GM21515 (cell line): ENCODE measurements around the gene SLC27A4.

ENCODE experiments used
- ATAC-seq: cut with Tn5 transposase; IDR thresholded peaks from one replicate; pipeline ENCODE4 v1.9.1; 2021; ENCODE audit not compliant: unreplicated experiment

SLC27A4 gene

DNA sequence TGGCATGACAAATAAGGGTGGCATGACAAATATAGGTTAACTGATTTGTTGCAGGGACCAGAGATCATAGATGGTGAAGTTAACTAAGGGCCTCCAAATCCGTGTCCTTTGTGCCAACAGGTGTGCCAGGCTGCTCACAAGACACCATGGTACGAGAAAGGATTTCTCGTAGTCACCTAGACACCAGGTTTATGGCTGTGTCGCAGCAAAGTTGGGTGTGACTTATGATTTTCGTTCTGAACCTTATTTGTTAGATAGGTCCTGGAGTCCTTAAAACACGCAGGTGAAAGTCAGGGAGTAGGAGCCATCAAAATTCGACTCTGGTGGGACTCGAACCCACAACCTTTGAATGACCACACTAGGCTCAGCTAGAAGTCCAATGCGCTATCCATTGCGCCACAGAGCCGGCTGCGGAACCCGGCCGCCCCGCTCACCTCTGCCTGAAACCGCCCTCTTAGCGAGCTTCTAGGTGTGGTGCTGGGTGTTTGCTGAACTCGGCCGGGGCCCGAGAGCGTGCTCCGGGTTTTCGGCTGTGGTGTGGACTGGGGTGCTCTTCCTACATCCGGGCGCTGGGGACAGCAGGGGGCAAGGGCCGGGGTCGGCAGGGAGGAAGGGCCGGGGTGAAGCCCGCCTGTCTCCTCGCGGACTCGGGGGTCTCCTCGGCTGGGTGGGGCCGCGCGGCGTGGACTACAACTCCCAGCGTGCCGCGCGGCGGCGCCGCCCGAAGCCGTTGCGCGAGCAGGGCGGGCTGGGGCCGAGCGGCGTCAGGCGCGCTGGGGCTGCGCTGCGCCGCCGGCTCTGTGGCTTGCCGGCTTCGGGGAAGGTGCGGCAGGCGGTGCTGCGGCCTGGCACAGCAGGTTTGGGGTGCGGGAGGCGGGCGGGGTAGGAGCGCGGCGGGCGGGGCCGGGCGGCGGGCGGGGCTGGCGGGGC lies at the start of gene SLC27A4:
Gene SLC27A4 (plus strand): TSS at position 767 of the 930 bp plus-strand sequence. CDS start 2,606 bp downstream, outside the sequence.
- ATAC-seq: peak; percentile 74

DNA sequence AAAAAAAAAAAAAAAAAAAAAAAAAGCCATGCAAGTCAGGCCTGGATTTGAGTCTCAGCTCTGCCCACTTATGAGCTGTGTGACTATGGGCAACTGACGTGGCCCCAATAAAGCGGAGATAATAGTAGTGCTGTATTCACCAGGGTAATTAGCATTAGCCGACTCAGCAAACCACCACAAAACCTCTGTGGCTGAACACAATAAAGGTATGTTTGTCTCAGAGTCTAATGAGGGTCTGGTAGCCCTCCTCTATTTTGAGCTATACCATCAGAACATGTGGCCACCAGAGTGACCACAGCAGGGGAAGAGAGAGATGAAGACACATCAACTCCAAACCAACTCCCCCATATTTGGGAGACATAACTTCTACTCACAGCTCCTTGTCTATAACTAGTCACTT lies 48.3 kb upstream of the SLC27A4 start:
- no peak for ATAC-seq

DNA sequence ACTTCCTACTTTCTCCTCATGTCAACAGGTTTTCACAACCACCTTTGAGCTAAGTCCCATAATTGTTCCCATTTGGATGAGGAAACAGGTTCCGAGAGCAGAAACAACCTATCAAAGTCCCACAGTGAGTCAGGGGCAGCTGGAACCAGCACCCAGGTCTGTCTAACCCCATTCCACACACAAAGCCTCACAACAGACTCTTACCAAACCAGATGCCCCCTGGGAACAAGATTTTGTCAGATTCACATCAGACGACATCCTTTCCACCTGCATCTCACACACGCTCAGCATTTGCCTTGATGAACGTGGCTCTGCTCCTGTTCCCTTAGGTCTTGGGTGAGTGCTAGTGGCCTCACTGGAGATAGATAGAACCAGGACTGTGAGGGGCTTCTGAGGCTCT lies 47.2 kb upstream of the SLC27A4 start:
- ATAC-seq: no peak

DNA sequence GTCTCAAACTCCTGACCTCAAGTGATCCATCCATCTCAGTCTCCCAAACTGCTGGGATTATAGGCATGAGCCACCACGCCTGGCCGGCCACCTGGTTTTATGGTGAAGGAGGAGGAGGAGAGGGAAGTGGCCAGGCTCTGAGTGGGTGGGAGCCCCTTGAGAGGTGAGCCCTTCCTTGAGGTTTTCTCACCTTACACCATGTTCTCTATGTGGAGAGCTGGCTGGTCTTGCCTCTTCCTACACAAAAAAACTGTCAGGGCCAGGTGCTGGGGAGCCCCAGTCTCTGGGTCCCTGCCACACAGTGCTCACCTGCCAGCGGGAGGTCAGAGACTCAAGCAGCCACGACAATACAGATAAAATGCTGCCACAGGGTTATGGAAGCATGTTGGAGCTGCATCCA lies 46.2 kb upstream of the SLC27A4 start:
- no peak for ATAC-seq

DNA sequence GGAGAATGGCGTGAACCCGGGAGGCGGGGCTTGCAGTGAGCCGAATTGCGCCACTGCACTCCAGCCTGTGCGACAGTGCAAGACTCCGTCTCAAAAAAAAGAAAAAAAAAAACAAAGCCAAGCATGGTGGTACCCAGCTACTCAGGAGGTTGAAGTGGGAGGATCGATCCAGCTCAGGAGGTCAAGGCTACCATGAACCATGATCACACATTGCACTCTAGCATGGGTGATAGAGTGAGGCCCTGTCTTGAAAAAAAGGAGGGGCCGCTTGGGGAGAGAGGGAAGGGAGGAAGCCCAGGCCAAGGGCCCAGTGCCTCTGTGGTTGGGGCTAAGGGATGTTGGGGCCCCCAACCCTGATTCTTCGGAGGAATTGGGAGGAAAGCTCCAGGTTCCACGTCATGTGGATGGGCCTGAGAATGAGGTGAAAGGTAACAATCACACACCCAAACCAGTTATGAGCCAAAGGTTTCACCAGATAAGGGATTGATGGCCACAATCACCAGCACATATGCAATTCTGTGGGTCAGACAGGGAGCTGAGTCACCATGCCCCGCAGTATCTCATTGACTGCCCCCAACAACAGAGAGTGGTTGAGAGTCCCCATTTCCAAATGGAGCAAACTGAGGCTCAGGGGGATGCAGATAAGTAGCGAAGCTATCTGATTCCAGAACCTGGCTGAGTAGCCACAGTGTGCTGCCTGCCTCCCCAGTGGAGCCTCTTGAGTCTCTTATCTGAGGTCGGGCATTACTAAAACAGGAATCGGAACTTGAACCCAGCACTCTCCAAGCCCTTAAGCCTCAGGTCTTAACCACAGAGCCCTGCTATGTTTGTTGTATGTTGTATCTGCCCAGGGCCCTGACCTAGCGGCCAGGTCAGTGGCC lies 43.7 kb upstream of the SLC27A4 start:
- ATAC-seq: no peak

DNA sequence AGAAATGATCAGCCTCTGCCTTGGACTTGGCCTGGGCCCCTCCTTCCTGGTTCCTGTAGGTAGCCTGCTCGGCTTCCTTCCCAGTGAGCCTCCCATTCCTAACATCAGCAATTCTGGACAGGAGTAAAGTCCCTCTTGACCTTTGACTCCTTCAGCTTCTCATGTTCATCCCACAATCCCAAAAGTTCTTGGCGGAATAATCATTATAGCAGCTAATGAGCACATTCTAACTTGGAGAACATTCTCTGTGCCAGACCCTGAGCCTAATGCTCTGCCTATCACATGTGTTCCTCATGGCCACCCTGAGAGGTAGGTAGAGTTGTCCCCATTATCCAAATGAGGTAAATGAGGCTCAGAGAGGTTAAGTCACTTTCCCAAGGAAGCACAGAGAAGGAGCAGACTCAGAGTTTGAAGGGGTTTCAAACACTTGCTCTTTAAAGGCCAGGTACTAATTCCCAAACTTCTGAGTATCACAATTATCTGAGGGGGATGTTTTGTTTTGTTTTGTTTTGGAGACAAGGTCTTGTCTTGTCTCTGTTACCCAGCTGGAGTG lies 43.0 kb upstream of the SLC27A4 start:
- no peak for ATAC-seq

DNA sequence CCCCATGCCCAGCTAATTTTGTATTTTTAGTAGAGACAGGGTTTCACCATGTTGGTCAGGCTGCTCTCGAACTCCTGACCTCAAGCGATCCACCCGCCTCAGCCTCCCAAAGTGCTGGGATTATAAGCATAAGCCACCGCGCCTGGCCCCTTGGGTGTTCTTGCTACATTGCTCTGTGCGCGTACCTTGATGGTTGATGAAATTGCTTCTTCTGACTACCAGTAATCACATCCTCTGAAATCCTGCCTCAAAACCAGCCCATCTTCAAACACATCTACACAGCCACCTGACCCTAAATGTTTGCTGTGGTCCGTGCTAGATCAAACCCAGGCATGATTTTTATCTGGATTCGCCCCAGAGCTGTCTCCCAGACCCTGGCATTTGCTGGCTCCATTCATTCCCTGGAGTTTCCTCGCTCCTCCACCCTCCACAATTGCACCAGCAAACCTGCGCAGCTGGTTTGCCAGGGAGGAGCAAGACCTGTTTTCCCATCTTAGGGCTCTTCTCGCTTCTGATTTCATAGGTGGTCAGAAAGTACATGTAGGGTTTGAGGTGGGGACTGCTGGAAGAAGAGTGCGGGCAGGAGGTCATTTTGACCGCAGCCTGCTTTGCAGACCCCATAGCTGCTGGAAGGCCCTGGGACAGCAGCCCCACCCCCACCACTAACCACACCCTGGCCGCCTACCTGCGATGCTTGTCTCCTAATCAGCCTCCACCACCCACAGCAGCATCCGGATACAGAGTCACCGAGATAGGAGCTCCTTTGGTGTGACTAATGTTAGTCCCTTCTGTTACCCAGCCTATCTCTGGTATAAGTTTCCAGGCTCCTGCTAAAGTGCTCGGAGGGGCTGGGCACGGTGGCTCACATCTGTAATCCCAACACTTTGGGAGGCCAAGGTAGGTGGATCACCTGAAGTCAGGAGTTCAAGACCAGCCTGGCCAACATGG lies 41.5 kb upstream of the SLC27A4 start:
- no peak for ATAC-seq

DNA sequence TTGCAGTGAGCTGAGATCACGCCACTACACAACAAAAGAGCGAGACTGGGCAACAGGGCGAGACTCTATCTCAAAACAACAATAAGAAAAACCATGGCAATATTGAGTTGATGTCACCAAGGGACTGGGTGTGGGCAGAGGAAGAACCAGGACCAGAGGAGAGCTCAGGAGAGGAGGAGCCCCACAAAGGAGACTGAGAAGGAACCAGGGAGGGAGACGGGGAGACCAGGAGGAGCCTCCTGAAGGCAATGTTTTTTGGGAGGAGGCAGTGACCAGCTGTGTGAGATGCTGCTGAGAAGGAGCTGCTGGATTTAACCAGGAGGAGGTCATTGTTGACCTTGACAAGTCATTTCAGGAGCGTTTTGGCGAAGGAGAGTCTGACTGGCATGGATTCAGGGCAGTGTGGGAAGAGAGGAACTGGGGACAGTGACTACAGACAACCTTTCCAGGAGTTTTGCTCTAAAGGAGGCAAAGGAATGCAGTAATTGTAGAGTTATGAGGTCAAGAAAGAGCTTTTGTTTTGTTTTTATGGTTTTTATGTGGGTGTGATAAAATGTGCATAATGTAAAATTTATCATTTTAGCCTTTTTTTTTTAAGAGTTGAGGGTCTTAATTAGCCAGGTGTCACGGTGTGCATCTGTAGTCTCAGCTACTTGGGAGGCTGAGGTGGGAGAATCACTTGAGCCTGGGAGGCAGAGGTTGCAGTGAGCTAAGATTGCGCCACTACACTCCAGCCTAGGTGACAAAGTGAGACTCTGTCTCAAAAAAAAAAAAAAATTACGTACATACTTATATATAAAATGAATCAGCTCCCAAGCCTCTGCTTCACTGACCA lies 36.0 kb upstream of the SLC27A4 start:
- ATAC-seq: no peak

DNA sequence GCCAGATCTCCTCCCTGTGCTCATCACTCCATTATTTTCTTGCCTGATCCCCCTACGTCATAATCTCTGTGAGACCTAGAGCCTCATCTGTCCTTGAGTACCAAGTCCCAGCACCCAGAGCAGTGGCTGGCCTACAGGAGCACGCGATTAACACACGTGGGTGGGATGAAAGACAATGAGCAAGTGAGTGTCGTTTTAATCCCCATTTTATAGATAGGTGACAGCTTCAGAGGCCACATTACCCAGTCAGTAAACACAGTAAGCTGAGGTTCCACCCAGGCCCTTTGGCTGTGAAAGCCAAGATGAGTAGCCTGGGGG lies 35.4 kb upstream of the SLC27A4 start:
- ATAC-seq: no peak

DNA sequence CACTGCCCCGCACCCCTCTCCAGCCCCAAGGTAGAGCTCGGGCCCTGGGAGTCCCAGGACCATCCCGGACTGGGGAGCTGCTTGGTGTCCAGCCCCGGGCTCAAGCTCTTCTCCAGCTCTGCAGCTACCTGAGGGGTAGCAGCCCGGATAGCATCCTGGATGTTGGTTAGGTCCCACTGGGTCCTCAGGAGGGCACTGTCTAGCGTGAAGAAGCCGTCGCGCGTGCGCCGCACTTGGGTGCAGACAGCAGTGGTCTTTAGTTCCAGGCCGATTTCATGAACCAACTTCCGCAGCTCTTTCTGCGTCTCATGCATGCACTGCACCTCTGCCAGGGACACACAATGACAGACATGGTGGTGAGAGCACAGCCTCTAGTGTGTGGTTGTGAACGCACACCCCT lies 30.8 kb upstream of the SLC27A4 start:
- no peak for ATAC-seq

DNA sequence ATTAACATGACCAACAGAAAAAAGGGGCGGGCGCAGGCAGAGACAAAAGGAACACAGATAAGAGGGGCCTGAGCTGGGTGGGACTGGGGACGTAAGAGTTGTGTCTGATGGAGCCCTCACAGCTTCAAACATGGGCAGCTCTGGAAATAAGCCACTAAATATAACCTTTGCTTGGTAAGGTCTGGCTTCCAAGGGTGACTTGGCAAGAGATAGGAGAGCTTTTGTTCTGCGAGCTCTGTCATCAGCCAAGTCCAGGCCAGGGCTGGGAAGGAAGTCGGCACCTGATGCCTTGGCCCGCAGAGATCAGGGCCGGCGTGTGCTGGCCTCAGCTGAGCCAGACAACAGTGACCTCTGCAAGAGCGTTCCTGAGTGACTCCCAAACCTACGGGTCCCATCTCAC lies 29.9 kb upstream of the SLC27A4 start:
- ATAC-seq: no peak

DNA sequence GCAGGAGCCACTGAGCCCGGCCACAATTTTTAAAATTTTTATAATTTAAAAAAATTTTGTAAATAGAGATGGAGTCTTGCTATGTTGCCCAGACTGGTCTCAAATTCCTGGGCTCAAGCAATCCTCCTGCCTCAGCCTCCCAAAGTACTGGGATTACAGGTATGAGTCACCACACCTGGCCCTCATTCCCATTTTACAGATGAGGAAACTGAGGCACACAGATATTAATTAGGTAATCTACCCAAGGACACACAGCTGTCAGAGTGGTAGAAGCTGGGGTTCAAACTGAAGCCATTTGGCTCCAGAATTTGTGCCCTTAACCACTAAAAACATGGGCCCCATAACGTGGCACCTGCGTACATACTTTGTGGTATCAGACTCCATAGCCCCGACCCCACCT lies 25.6 kb upstream of the SLC27A4 start:
- ATAC-seq: no peak

DNA sequence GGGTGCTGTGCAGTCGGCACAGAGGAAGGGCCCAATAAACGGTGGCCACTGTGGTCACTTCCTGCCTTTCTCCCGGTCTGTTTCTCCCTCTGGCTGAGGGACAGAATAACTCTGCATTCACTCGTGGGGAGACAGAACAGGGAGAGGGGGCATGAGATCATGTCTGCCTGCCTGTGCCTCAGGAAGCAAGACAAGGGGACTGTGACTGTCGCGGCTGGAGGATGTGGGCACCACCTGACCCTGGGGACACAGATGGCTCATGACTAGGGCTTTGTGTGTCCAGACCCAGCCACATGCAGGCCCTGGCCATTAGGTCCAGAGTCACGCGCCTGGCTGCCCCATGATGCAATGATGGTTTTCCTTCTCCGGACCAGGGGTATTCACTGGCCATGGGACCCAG lies 23.9 kb upstream of the SLC27A4 start:
- ATAC-seq: no peak

DNA sequence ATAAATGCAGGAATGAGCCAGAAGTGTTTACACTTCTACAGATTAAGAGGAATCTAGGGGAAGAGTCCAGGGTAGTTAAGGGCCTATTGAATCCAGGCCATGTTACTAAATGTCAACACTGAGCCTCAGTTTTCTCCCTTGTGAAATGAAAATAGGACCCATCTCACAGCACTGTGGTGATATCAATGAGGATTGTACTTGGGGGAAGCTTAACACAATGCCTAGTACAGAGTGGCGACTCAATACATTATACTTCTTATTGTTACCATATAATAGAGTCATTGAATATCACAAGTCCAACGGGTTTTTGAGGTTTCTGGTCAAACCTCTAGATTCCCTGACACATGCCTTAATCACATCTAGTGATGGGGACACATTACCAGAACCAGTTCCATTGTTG lies 22.7 kb upstream of the SLC27A4 start:
- ATAC-seq: no peak

DNA sequence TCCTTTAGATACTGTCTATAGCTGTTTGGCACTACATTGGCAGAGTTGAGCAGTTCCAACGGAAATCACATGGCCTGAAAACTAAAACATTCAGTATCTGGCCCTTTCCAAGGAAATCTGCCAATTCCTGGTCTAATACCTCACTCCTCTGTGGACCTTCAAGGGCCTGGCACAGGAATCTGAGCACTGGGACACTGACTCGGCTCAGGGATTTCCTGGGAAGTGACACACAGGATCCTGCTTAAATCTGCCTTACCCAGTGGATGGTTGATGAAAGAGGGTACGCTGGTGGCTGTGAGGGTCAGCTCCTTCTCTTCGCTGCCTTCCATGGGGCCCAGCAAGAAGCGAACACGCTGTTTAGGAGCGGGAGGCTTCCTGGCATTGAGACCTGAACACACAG lies 19.0 kb upstream of the SLC27A4 start:
- ATAC-seq: no peak

DNA sequence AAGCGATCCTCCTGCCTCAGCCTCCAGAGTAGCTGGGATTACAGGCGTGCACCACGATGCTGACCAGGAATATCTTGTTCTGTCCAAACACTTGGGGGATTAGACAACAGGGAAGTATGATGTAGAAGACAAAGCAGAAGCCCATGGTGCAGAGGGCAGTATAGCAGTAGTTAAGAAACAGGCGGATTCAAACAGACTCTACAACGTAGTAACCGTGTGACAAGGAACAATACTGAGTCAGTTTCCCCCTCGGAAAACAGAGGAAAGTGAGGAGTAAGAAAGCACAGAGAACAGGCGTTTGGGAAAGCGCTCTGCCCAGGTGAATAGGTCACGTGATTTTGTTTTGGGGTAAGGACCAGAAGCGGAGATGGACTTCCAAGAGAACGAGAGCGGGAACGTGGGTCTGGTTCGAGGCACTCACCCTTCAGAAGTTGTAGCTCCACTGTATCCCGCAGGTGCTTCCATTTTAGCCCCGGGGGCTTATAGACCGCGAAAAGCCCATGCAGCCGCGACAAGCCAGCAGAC lies 18.4 kb upstream of the SLC27A4 start:
- ATAC-seq: peak; percentile 15

DNA sequence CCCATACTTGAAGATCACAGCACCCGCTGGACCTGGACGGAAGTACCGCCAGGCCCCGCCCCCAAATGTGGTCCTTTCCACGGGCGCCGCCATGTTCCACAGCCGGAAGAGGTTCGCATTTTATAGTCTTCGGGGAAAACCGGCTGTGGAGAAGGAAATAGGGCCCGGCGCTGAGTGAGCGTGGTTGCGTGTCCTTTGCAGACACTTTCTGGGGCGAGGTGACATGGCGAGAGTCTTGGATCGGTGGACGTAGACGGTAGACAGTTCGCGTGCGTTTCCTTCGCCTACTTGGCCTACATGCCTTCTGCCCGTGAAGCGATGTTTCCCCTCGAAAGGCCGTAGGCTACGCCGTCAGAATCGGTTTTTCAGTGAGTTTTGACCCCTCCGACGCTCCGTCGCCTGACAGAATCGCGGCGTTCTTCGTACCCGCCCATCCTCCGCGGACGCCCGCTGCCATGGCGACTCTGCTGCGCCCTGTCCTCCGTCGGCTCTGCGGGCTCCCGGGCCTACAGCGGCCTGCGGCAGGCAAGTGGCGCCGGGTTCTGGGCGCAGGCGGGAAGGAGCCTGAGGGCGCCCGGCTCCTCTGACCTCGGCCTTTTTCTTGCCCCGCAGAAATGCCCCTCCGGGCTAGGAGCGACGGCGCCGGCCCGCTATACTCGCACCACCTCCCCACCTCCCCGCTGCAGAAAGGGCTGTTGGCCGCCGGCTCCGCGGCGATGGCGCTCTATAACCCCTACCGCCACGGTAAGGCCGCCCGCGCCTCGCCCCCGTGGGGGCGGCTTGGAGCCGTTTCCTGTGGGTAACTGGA lies 17.7 kb upstream of the SLC27A4 start, which contains the start of the genes COQ4 and TRUB2:
Gene COQ4 (plus strand): TSS at position 436 of the 808 bp plus-strand sequence. CDS start 20 bp downstream, at position 456.
Gene TRUB2 (minus strand): TSS at position 44 of the 808 bp plus-strand sequence. CDS start 39 bp downstream, at position 5.
- ATAC-seq: peak; percentile 72

DNA sequence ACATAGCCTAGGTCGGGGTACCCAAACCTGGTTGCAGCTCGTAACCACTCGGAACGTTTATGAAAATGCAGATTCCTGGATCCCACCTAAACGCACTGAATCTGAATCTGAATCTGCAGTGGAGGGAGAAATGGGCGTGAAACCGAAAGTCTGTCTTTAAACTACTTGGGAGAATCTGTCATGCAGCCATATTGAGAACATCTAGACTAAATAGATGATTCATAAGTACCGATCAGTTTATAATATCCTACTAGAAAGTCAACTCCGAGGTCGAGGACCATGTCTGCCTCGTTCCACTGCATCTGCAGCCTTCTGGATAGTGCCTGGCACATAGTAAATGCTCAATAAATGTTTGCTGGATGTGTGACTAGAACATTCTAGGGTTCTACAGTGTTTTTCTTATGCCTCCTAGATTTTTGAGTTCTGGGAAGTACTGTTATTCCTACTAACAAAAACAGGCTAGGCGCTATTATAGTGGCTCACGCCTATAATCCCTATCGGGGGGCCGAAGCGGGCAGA lies 17.1 kb upstream of the SLC27A4 start:
- ATAC-seq: no peak
